NCI-H82 (cell line): ENCODE data around the gene EGLN3.

Experiments used
- DNase-seq: peaks from one replicate; lab custom pipeline; 2025; lab: John Stamatoyannopoulos, UW

EGLN3 gene

DNA sequence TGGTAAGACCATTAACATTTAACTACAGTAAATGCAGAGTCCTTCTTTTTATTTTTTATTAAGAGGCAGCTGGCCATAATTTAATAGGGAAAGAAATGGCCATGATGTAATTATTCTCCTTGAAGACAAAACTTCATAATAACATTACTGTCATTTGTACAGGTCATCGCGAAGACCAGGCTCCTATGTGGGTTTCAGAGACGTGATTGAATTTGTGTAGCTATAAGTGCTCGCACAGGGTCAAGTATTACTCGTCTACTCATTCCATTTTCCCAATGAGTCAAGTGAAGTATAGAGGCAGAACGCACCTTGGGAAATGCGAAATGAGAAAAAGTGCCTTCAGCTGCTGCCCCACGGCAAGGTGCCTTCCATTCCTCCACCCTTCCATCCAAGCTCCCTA lies 40.4 kb downstream of the EGLN3 start:
- no peak for DNase-seq

DNA sequence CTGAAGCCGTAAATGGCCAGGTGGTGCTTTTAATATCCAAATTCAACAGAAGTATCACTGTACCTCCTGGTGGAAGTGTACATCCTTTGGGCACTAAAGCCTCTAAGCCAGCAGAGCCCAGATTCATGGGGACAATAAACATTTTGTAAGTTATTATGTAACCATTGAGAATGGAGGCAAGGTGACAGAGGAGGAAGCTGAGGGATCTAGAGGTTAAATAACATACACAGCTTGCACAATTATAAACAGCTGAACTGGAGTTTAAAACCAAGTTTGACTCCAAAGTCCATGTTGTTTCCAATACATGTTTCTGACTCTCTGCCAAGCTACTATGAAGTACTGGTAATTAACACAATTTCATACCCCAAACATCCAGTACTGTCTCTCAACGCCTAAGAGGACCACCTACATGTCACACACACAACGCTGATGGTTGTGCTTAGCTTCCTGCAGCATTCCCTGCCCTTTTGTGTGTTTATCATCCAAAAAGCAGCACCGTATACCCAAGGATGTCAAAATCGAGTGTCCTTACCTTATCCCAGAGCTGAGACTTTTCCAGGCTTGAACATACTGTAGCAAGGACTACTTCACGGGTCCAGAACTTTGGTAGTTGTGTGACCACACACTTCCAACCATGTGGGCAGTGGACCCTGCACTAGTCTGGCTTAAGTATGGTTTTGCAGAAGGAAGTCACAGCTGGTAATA lies 41.3 kb downstream of the EGLN3 start:
- DNase-seq = no peak

DNA sequence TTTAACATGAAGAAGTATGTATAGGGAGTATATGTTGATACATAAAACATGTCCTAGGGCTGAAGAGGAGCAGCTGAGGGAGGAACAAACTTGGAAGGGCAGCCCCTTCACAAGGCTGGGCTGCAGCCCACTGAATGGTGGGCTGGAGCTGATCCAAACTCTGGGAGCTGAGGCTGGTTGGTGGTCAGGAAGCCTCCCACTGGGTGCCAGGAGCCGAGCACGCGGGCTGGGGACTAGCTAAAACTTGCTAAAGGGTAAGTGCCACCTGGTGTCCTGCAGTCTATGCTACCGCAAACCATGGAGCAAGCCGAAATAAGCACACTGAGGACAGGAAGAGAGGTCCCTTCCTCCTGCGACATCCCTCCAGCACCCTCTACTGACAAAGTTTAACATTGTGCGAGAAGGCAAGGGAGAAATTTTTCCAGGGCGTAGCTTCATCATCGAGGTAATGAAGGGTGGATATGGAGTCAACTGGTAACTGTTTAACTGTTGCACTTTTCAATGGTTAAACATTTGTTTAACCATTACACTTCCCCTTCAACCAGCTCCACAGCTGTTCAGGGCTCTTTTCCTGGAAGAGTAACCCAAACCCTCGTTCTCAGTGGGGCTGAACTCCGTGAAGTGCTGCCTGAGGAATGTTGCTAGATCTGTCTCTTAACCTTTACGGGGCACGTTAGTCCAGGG lies 42.2 kb downstream of the EGLN3 start:
- DNase-seq = no peak

DNA sequence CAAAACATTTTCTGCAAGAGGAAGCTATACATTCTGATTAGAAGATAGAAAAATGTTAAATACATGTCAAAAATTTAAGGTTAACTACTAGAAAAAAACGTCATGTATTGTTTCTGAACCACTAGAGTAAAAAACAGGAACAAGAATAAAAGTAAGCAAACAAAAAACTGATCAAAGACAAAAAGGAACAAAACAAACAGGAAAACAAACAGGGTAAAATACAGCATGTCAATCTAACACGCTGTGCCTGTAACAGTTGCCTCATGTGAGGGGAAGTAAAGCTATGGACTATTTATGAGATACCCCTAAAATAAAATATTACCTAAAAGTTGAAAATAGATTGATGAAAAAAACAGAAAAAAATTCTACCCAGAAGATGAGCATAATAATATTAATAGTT lies 43.9 kb downstream of the EGLN3 start:
- no peak for DNase-seq

DNA sequence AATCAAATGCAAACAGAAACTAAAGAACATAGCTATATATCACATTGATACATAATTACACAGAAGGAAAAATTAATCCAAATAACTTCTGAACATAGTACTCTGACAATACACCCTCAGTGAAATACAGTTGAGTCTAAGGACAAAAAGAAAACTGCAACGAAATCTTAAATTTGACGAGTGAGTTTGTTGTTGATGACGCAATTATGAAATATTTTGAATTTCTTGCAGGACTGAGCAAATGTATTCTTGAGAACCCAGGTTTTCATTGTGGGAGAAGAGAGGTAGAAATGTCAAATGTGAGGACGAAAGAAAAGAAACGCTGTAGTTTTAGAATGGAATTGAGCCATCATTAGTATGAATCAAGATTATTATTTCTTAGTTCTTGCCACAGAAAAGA lies 46.3 kb downstream of the EGLN3 start:
- no peak for DNase-seq

DNA sequence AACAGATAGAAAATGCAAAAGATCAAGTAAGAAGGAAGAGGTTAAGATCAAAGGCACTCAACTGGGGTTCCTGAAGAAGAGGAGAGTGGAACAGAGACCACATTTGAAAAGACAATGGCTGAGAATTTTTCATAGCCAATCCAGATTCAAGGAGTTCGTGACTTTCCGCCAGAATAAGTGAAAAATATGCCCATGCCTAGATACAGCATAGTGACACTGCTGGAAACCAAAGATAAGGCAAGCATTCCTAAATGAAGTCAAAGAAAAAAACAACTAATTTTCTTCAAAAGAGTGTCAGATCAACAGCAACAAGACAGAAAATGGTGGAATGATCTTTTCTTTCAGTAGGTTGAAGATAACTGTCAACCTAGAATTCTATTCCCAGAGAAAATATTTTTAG lies 47.5 kb downstream of the EGLN3 start:
- DNase-seq = no peak

DNA sequence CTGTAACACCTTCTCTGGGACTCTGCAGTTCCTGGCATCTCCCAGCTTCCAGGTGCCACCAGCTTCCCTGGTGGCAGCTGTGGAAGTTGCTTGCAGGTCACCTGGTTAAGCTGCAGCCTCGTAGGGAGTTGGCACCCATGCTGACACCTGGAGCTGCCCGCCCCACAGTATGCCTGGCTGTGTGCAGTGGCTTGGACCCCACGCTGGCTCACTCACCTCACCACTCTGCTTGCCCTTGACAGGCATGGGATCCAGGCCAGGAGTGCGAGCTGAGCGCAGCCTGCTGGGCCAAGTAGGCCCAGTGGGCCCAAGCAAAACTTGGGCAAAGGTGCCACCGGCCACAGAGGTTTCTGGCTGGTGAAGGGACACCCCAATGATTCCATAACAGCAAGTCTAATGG lies 48.5 kb downstream of the EGLN3 start:
- no peak for DNase-seq

DNA sequence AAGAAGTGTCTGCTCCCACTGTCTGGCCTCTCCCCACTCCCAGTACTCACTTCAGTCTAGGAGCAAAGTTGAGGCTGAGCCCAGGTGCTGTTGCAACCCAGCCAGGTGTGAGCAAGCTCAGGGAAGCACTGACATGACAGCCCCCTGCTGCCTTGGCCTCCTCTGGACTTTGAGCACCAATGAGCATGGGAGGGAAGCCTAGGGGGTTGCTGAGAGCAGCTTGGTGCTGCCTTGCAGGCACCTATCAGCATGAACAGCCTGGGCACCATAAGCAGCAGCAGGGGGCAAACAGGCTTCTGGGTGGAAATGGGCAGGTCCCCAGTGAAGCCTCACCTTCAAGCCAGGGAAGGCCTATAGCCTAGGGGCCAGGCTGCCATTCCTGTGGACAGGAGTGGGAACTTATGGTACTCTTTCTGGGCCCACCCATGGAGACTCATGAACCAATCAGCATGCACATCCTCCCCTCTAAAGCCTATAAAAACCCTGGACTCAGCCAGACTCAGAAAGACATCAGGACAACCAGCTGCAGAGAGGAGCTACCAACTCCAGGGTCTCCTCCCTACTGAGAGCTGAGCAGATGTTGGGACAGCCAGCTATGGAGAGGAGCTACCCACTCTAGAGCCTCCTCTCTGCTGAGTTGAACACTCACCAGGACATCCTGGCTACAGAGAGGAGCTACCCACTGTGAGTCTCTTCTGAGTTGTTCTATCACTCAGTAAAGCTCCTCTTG lies 49.3 kb downstream of the EGLN3 start:
- DNase-seq = no peak

DNA sequence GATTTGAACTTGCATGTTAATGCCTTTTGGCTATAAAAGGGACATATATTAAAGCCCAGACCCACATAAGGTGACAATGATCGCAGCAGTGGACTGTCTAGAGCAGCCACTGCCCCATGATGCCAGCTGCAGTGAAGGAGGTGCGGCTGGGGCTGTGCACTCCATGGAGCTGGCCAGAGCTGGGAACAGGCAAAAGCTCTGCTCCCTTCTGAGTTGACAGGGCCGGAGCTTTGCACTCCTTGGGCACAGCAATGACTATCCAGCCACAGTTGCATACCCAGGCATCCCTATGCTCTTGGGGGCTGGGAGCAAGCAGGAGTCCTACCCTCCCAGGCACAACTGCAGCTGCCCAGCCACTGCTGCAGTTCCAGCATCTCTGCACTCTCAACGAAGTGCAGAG lies 50.2 kb downstream of the EGLN3 start:
- no peak for DNase-seq

DNA sequence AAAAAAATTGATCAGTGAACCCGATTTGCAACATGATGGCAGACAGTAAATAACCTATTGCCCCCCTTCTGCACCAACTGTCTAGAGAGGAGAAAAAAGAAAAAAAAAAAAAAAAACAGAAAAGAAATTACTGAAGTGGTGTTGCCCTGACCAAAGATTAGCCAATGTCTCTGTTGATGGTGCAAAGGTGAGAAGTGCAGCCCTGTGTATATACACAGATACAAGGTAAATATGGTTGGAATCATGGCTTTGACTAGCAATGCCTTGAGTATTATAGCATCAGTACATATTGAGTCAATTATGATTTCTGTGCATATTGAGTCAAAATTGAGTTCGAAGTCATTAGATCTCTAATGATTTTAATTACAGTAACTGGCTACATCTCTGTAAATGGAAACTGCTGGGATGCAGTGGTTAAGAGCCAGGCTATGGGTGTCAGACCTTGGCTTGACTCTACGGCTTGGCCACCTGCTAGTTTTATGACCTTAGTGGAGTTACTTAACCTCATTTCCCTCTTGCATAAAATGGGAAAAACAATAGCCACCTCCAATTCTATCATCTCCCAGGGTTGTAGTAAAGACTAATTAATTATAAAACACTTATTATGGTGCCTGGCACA lies 51.0 kb downstream of the EGLN3 start:
- DNase-seq = no peak

DNA sequence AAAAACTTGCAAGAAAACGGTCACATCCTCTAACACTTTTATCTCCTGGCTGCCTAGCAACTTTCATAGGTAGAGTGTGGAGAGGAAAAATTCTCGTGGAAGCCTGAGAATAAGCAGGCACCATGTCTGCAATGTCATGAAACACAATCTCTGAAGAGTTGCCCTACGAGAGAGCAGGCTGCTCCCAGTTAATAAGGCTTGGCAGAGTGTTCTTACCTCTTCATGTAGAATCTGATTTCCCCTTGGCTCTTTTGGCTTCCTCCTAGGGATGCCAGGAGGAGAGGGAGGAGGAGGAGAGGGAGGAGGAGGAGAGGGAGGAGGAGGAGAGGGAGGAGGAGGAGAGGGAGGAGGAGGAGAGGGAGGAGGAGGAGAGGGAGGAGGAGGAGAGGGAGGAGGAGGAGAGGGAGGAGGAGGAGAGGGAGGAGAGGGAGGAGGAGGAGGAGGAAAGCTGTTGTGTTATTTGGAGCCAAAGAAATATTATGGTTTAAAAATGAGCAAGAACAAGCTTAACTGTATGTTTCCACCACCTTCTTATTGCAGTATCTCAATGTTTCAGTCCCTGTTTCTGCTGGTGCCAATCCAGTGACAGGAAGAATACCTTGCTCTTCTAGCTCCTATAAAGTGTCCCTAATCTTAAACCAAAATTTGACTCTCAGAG lies 52.9 kb downstream of the EGLN3 start:
- no peak for DNase-seq

DNA sequence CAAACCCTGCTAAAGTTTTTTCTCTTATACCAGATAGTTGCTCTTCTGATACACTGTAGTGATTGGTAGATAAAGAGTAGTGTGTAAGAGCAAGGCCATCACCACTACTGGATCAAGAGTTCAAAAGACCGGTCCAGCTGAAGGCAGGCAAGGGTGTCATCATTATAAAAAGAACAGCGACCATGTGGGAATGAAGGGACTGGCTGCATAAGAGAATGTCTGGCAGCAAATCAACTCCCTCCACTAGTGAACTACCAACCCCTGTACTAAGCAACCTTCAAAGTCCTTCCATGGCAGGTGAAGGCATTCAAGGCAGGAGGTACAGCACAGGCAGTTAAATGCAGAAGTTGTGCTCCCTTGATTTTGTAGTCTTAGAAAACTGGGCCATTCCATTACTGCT lies 53.5 kb downstream of the EGLN3 start:
- DNase-seq = no peak

DNA sequence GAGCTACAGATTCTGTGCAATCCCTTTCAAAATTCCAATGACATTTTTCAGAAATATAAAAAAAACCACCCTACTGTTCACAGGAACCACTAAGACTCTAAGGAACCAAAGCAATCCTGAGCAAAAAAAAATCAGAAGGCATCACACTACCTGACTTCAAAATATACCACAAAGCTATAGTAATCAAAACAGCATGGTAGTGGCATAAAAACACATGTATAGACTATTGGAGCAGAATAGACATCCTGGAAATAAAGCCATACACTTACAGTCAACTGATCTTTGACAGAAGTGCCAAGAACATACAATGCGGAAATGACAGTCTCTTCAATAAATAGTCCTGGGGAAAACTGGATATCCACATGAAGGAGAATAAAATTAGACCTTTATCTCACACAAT lies 56.5 kb downstream of the EGLN3 start:
- DNase-seq = no peak

DNA sequence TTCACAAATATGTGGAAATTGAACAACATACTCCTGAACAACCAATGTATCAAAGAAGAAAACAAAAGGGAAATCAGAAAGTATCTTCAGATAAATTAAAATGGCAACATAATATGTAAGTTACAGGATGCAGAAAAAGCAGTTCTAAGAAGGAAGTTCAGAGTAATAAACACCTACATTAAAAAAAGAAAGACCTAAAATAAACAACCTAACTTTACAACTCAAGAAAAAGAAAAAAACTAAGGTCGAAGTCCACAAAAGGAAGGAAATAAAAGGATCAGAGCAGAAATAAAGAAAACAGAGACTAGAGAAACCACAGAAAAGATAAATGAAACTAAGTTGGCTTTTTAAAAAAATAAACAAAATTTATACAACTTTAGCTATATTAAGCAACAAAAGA lies 59.2 kb downstream of the EGLN3 start:
- DNase-seq = no peak

DNA sequence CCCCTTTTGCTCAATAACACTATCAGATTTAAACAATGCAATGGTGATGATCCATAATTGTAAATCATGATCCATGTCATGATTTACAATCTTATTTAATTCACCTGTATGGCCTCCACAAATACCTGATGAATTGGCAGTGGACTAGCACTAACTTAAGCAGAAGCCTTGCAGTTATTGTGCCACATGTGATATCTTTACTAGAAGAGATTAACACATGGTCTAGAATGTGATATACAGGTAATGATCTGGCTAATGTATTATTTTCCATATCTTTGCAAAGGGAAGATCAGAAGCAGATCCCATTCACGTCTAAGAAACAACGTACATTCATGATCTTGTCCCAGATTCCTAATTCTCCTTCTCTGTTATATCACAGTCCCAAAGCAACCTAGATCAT lies 66.0 kb downstream of the EGLN3 start:
- DNase-seq = no peak

DNA sequence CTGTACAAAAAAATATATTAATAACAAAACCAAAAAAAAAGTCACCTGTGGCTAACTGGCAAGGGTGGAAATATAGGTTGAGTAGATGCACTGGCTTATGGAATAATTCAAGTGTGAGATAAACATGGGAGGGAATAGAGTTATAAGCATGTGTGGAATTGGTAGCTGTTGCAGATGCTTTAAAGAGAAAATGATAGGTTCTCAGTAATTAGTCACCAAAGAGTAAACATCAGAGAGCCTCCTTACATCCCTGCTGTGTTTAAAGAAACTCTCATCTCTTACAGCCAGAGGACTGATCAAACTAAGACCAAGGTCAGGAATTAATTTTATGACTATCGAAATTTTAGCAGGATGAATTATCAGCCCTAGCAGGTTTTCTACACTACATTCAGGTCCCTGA lies 70.5 kb downstream of the EGLN3 start:
- no peak for DNase-seq

DNA sequence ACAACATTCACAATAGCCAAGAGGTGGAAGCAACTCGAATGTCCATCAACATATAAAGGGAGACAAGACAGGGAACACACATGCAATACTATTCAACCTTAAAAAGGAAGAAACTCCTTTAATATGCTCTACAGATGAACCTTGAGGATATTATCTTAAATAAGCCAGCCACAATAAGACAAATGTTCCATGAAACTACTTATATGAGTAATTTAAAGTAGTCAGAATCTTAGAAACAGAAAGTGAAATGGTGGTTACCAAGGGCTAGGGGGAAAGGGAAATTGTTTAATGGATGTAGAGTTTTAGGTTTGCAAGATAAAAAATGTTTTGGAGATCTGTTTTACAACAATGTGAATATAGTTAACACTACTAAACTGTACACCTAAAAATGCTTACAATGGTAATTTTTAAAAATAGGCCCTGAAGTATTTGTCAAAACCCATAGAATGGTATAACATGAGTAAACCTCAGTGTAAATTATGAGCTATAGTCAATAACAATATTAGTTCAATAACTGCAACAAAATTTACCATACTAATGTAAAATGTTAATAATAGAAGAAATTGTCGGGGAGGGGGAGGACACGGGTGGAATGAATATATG lies 71.1 kb downstream of the EGLN3 start:
- DNase-seq = no peak

DNA sequence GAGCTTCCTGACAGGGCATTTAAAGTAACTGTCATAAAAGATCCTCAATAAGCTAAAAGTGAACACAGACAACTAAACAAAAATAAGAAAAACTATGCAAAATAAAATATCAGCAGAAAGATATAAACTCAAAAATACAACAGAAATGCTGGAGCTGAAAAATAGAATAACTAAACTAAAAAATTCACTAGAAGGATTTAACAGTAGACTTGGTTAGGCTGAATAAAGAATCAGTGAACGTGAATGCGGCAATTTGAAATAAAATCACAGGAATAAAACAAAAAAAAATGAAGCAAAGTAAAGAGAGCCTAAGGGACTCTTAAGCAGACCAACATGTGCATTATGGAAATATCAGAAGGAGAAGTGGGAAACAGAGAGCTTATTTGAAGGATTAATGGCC lies 74.6 kb downstream of the EGLN3 start:
- no peak for DNase-seq
